HepG2 (cell line): ENCODE measurements around the gene PSKH1. TPM values are rescaled to one million over a fixed set of nuclear protein-coding genes. Genes with fewer than 3 reads are reported as not detected.

Source experiments
- CHCHD3 ChIP-seq: sonication (generic); formaldehyde crosslinking; IDR thresholded peaks from 2 replicates; pipeline ENCODE4 v1.8.0; 2022; ENCODE audit warnings: mild to moderate bottlenecking, missing genetic modification reagents, moderate library complexity
- DNMT3B ChIP-seq: conservative IDR thresholded peaks from 2 replicates; pipeline ENCODE4 v1.6.1; 2016; ENCODE audit warnings: missing biosample characterization, control low read depth
- FOXO1 ChIP-seq: sonication (generic); formaldehyde crosslinking; IDR thresholded peaks from 2 replicates; pipeline ENCODE4 v1.4.0; 2020; ENCODE audit warnings: missing genetic modification reagents
- KAT2B ChIP-seq: fragments of 150-350 bp; IDR thresholded peaks from 2 replicates; pipeline ENCODE4 v1.6.1; 2014; ENCODE audit warnings: low read depth, low read length, borderline replicate concordance
- KAT7 ChIP-seq: IDR thresholded peaks from 2 replicates; pipeline ENCODE4 v1.6.1; 2018; ENCODE audit warnings: borderline replicate concordance, missing compliant biosample characterization
- MIER2 ChIP-seq: IDR thresholded peaks from 2 replicates; pipeline ENCODE4 v1.6.1; 2016; ENCODE audit warnings: missing biosample characterization, missing genetic modification reagents
- MTA3 ChIP-seq: sonication (generic); formaldehyde crosslinking; IDR thresholded peaks from 2 replicates; pipeline ENCODE4 v1.4.0; 2020; ENCODE audit warnings: missing genetic modification reagents
- PHF5A ChIP-seq: IDR thresholded peaks from one replicate; pipeline ENCODE4 v1.6.1; 2018; ENCODE audit warnings: low read depth, missing genetic modification reagents; ENCODE audit not compliant: unreplicated experiment
- SOX6 ChIP-seq, 2 experiments: fragments of 450-650 bp in 1 of 2; sonication (generic) in 1 of 2; formaldehyde crosslinking in 1 of 2; IDR thresholded peaks; 2 replicates each; pipeline versions ENCODE4 v1.4.0 to v1.6.1; 2017 to 2020; ENCODE audit warnings: antibody characterized with exemption in 1 of 2, mild to moderate bottlenecking in 1 of 2, missing genetic modification reagents in 1 of 2
- TARDBP ChIP-seq: sonication (generic); formaldehyde crosslinking; IDR thresholded peaks from 2 replicates; pipeline ENCODE4 v1.8.0; 2022; ENCODE audit warnings: mild to moderate bottlenecking, missing genetic modification reagents
- TOE1 ChIP-seq: sonication (generic); formaldehyde crosslinking; IDR thresholded peaks from 2 replicates; pipeline ENCODE4 v1.4.0; 2020; ENCODE audit warnings: mild to moderate bottlenecking, missing genetic modification reagents
- ZFP90 ChIP-seq: sonication (generic); formaldehyde crosslinking; IDR thresholded peaks from 2 replicates; pipeline ENCODE4 v1.8.0; 2022; ENCODE audit warnings: missing genetic modification reagents, mild to moderate bottlenecking, inconsistent platforms, borderline replicate concordance
- ZMYM3 ChIP-seq: sonication (generic); formaldehyde crosslinking; IDR thresholded peaks from 2 replicates; pipeline ENCODE4 v1.5.1; 2020; ENCODE audit warnings: mild to moderate bottlenecking, missing genetic modification reagents
- ZNF598 ChIP-seq: sonication (generic); formaldehyde crosslinking; IDR thresholded peaks from 2 replicates; pipeline ENCODE4 v1.5.1; 2020; ENCODE audit warnings: mild to moderate bottlenecking, missing genetic modification reagents, borderline replicate concordance
- ZNF614 ChIP-seq: IDR thresholded peaks from 2 replicates; pipeline ENCODE4 v1.6.1; 2018; ENCODE audit warnings: missing biosample characterization, missing genetic modification reagents, inconsistent platforms, borderline replicate concordance
- ZNF768 ChIP-seq: sonication (generic); formaldehyde crosslinking; IDR thresholded peaks from 2 replicates; pipeline ENCODE4 v1.4.0; 2020; ENCODE audit warnings: missing genetic modification reagents
- ZSCAN20 ChIP-seq: sonication (generic); formaldehyde crosslinking; IDR thresholded peaks from 2 replicates; pipeline ENCODE4 v1.4.0; 2020; ENCODE audit warnings: missing genetic modification reagents, mild to moderate bottlenecking, borderline replicate concordance
- polyA plus RNA-seq, 8 experiments: library from polyadenylated mRNA; depleted of rRNA in 3 of 8; stranded (reverse) in 7 of 8; unstranded in 1 of 8; fragments of >200 nt; fragmentation: Illumina TruSeq in 4 of 8; extraction: Trizol in 4 of 8; gene quantifications; 2 replicates each; pipeline versions ENCODE4 v1.2.1 to v1.2.3, GENCODE V29; 2011 to 2016; ENCODE audit warnings: low read depth in 4 of 8, missing spikeins in 1 of 8, mixed read lengths in 1 of 8; ENCODE audit not compliant: insufficient read depth in 1 of 8
- total RNA-seq, 5 experiments: library from RNA; depleted of rRNA; stranded (reverse); fragments of >200 nt; fragmentation: Illumina TruSeq; extraction: Trizol; gene quantifications; 2 replicates each; pipeline ENCODE4 v1.2.3, GENCODE V29; 2016; ENCODE audit warnings: low read depth in 1 of 5
- TF ChIP-seq, protein P1 (sequence below): sonication (generic); formaldehyde crosslinking; conservative IDR thresholded peaks from 2 replicates; pipeline ENCODE4 v1.4.0; 2020; ENCODE audit warnings: mild to moderate bottlenecking, missing genetic modification reagents, moderate library complexity
- TF ChIP-seq, protein P2 (sequence below): sonication (generic); formaldehyde crosslinking; IDR thresholded peaks from 2 replicates; pipeline ENCODE4 v1.5.1; 2020; ENCODE audit warnings: missing genetic modification reagents, mild to moderate bottlenecking, borderline replicate concordance
- TF ChIP-seq, protein P3 (sequence below): sonication (generic); formaldehyde crosslinking; IDR thresholded peaks from 2 replicates; pipeline ENCODE4 v1.5.1; 2020; ENCODE audit warnings: missing genetic modification reagents, mild to moderate bottlenecking, borderline replicate concordance
- TF ChIP-seq, protein P4 (sequence below): IDR thresholded peaks from 2 replicates; pipeline ENCODE4 v1.6.1; 2016

PSKH1 gene
- total and polyA plus RNA-seq, 2 of the 13 experiments (the other 11 are each of a cell fraction or from before 2014, with no cell fraction given) = 8.4 to 19.1 TPM

DNA sequence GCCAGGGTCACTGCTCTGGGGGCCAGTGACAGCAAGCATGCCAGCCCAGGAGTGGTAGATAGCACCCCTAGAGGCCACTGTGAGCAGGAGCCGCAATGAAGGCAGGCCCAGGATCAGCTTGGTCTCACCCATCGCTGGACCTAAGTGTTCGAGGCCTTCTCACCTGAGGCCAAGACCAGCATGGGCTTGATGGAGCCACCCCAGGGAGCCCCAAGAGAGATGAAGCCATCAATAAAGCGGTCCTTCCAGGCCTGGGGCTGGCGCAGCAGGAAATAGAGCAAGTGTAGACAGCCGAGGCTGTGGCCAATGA, 49.1 kb downstream of the PSKH1 start (continued):
- TF ChIP-seq, protein P1, sequence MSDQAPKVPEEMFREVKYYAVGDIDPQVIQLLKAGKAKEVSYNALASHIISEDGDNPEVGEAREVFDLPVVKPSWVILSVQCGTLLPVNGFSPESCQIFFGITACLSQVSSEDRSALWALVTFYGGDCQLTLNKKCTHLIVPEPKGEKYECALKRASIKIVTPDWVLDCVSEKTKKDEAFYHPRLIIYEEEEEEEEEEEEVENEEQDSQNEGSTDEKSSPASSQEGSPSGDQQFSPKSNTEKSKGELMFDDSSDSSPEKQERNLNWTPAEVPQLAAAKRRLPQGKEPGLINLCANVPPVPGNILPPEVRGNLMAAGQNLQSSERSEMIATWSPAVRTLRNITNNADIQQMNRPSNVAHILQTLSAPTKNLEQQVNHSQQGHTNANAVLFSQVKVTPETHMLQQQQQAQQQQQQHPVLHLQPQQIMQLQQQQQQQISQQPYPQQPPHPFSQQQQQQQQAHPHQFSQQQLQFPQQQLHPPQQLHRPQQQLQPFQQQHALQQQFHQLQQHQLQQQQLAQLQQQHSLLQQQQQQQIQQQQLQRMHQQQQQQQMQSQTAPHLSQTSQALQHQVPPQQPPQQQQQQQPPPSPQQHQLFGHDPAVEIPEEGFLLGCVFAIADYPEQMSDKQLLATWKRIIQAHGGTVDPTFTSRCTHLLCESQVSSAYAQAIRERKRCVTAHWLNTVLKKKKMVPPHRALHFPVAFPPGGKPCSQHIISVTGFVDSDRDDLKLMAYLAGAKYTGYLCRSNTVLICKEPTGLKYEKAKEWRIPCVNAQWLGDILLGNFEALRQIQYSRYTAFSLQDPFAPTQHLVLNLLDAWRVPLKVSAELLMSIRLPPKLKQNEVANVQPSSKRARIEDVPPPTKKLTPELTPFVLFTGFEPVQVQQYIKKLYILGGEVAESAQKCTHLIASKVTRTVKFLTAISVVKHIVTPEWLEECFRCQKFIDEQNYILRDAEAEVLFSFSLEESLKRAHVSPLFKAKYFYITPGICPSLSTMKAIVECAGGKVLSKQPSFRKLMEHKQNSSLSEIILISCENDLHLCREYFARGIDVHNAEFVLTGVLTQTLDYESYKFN (CRISPR knock-in tag) = no peak
- TF ChIP-seq TARDBP (CRISPR knock-in tag) = peak; percentile 39; the same call in 1 of the 2 replicates
- TF ChIP-seq, protein P2, sequence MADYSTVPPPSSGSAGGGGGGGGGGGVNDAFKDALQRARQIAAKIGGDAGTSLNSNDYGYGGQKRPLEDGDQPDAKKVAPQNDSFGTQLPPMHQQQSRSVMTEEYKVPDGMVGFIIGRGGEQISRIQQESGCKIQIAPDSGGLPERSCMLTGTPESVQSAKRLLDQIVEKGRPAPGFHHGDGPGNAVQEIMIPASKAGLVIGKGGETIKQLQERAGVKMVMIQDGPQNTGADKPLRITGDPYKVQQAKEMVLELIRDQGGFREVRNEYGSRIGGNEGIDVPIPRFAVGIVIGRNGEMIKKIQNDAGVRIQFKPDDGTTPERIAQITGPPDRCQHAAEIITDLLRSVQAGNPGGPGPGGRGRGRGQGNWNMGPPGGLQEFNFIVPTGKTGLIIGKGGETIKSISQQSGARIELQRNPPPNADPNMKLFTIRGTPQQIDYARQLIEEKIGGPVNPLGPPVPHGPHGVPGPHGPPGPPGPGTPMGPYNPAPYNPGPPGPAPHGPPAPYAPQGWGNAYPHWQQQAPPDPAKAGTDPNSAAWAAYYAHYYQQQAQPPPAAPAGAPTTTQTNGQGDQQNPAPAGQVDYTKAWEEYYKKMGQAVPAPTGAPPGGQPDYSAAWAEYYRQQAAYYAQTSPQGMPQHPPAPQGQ = no peak
- no peak; the same call in 1 of the 2 replicates for TF ChIP-seq ZNF614
- no peak for TF ChIP-seq MIER2 (CRISPR knock-in tag)
- no peak for TF ChIP-seq SOX6 (IDR thresholded peaks at IDR 0.05)
- no peak for TF ChIP-seq SOX6 (CRISPR knock-in tag; IDR thresholded peaks at IDR 0.05)
- TF ChIP-seq KAT2B = no peak
- TF ChIP-seq CHCHD3 (CRISPR knock-in tag) = 0 out of 2 replicates have a peak, but pooled peaks have one; percentile 20
- no peak for TF ChIP-seq DNMT3B (CRISPR knock-in tag)
- no peak for TF ChIP-seq ZNF598 (CRISPR knock-in tag)
- no peak for TF ChIP-seq KAT7 (CRISPR knock-in tag)
- TF ChIP-seq, protein P3, sequence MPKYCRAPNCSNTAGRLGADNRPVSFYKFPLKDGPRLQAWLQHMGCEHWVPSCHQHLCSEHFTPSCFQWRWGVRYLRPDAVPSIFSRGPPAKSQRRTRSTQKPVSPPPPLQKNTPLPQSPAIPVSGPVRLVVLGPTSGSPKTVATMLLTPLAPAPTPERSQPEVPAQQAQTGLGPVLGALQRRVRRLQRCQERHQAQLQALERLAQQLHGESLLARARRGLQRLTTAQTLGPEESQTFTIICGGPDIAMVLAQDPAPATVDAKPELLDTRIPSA (CRISPR knock-in tag) = no peak
- no peak for TF ChIP-seq TOE1 (CRISPR knock-in tag)
- TF ChIP-seq ZNF768 (CRISPR knock-in tag) = no peak; the same call in 1 of the 2 replicates
- TF ChIP-seq ZSCAN20 (CRISPR knock-in tag) = no peak
- TF ChIP-seq FOXO1 (CRISPR knock-in tag) = no peak
- no peak for TF ChIP-seq MTA3 (CRISPR knock-in tag)
- TF ChIP-seq ZMYM3 (CRISPR knock-in tag) = peak; percentile 6; the same call in 1 of the 2 replicates
- TF ChIP-seq ZFP90 (CRISPR knock-in tag) = no peak
- TF ChIP-seq PHF5A (CRISPR knock-in tag) = peak; percentile 33
- TF ChIP-seq, protein P4, sequence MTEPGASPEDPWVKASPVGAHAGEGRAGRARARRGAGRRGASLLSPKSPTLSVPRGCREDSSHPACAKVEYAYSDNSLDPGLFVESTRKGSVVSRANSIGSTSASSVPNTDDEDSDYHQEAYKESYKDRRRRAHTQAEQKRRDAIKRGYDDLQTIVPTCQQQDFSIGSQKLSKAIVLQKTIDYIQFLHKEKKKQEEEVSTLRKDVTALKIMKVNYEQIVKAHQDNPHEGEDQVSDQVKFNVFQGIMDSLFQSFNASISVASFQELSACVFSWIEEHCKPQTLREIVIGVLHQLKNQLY (CRISPR knock-in tag) = no peak
